HG03280 (cell line): Measurements from ENCODE around the gene RPS6KC1.
"Not testable (repeated sequence)": the region's sequence is repeated elsewhere in the genome, so short reads cannot be mapped to it uniquely, and the experiment has no call there.

Experiments used
- ATAC-seq: cut with Tn5 transposase; IDR thresholded peaks from one replicate; pipeline ENCODE4 v1.9.1; 2021; ENCODE audit warnings: mild to moderate bottlenecking, moderate library complexity; ENCODE audit not compliant: unreplicated experiment

The RPS6KC1 gene

GRCh38 chr1:213273546-213273945 lies 222.5 kb downstream of the RPS6KC1 start:
- ATAC-seq, result no peak

- no peak for ATAC-seq
Observed at GRCh38 chr1:213274140-213274539, 223.1 kb downstream of the RPS6KC1 start.

DNA sequence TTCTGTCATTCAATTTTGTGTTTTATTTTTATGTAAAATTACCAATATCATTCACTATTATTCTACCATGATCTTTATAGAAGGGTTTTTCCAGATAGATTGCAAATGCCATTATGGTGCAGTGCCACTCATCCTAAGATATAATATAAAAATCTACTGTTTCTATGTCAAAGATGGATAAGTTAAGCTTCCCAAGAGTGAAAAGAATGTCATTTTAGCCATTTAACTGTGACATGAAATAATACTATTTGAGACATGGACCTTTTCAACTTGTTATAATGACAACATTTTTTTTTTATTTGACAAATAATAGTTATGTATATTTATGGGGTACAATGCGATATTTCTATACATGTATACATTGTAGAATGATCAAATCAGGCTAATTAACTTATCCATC lies 224.3 kb downstream of the RPS6KC1 start:
- no peak for ATAC-seq

- no peak for ATAC-seq
Observed at GRCh38 chr1:213276236-213276635, 225.2 kb downstream of the RPS6KC1 start.

- ATAC-seq, result no peak
Observed at GRCh38 chr1:213277036-213277435, 226.0 kb downstream of the RPS6KC1 start.

DNA sequence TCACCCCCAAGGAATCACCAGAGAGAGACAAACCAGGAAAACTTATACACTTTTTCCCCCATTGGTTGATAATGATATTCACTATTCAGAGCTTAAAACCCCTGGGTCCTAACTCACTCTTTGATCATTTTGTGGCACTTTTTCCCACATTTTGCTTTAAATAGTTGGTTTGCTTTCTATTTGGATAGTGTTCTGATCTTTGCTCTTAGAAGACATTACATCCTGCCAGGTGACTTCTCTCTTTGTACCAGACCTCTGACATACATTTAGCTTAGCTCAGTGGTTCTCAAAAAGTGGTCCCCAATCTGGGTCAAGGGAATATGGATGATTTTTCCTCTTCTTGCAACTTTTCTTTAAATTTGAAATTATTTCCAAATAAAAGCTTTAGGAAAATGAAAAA lies 228.4 kb downstream of the RPS6KC1 start:
- no peak for ATAC-seq

DNA sequence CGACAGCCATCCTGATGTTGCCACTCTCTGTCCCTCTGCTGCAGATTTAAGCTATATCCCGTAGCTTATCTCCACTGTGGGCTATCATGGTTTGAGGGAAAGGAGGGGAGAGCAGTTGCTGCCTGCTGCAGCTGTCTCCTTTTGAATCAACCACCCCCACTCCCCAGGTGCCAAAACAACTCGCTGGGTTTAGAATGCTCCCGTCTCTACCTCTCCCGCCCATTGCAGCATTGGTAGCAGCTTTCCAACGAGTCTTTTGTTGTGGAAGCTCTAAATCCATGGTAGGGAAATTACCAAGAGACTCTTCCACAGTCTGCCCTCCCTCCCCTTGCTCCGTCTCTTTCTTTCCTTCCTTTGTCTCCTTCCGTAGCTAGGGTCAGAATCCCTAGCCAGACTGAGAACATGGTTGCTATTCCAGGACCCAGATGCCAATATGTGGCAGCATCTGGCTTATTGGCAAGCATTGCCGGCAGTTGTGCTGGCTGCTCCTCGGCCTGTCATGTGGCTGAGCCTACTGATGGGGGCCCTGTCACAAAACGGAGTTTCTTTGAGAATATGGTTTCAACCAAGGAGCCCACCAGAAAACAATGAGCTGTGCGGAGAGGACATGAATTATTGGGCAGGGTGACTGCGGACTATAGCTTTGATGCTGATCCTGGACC lies 230.7 kb downstream of the RPS6KC1 start:
- ATAC-seq, result no peak

DNA sequence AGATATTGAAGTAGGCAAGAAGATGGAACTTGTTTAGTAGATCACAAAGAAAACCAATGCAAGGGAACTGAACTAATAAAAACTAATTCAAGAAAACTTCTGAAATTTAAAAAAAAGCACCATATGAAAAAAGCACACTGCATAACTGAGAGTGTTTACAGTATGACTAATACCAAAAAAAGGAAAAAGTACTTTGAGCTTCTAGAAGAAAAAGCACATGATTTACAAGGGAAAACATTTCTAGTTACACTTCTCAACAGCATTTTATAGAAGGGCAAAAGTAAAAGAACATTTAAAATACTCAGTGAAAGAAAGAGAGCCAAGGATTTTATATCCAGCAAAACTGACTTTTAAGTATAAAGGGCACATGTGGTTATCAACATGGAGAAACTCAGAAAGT lies 233.6 kb downstream of the RPS6KC1 start:
- ATAC-seq, result no peak

GRCh38 chr1:213286235-213286634 lies 235.2 kb downstream of the RPS6KC1 start:
- no peak for ATAC-seq

GRCh38 chr1:213287987-213288386 lies 236.9 kb downstream of the RPS6KC1 start:
- no peak for ATAC-seq

DNA sequence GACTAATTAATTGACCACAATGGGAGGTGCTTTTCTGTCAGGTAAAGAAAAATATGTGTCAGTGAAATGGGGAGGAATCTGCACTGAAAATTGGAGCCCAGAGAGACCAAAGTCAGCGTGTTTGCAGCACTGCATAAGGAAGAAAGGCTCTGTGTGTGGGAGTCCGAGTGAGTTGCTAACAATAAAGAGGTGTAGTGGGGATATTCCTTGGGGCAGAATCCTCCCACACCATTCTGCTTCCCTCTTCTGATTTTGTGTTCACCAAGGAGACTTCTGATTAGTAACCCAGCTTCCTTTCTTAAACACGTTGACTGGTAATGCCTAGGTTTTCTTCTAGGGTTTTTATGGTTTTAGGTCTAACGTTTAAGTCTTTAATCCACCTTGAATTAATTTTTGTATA lies 240.5 kb downstream of the RPS6KC1 start:
- no peak for ATAC-seq

- no peak for ATAC-seq
Observed at GRCh38 chr1:213292614-213293013, 241.6 kb downstream of the RPS6KC1 start.

DNA sequence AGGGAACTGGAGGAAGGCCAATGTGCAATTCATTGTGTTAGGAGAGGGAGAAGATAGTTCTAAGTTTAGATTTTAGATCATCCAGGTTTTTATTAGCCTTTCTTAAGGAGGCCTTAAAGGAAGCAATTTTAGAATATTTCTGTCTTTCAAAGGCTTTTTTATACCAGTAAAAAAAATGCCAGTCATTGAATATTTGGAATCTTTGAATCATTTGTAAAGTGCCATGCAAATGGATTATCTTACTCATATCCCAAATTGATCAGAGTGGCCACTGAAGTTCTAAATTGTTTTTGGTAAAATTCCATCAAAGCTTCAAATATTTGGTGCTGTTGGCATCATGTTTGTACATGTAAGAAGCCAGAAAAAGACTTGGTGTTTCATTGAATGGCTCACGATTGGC lies 244.8 kb downstream of the RPS6KC1 start:
- no peak for ATAC-seq

DNA sequence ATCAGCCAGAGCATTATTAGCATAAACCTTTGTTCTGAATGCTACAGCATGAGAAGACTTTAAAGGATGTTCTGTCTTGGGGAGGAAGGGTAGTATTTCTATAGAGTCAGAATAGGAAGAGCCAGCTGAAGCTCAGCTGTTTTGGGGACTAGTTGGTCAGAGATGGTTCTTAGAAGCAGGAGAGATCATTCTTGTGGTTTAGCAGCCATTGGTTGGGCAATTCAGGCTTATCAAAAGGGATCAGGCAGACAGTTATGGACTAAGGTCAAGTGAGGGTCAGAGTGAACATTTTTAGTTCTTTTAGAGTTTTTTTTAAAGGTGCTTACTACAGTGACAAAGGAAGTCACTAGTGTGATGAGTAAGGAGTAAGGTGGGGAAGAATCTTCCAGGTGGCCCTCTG lies 245.5 kb downstream of the RPS6KC1 start:
- no peak for ATAC-seq

DNA sequence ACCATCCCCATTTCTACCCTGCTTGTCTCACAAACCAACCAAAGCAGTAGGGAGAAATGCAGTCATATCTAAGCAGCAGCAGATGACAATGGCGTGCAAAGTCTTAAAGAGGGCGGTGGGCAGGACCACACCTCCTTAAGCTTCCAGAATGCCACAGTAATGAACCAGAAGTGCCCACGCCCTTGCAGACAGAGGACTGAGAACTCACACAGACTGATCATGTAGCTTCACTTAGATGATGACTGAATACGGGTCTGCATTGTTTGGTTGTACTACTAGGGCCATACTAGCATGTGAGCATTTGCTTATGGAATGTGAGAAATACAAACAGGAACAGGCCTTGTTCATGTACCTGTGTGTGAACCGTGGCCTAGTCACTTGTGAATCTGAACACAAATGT lies 246.0 kb downstream of the RPS6KC1 start:
- no peak for ATAC-seq

- ATAC-seq, result no peak
Observed at GRCh38 chr1:213300433-213300832, 249.4 kb downstream of the RPS6KC1 start.

- ATAC-seq, result not testable (repeated sequence)
Observed at GRCh38 chr1:213301524-213301923, 250.5 kb downstream of the RPS6KC1 start.

GRCh38 chr1:213303286-213303685 lies 252.2 kb downstream of the RPS6KC1 start:
- no peak for ATAC-seq

GRCh38 chr1:213315571-213315970 lies 264.5 kb downstream of the RPS6KC1 start:
- ATAC-seq, result no peak

- not testable (repeated sequence) for ATAC-seq
Observed at GRCh38 chr1:213318458-213318857, 267.4 kb downstream of the RPS6KC1 start.

DNA sequence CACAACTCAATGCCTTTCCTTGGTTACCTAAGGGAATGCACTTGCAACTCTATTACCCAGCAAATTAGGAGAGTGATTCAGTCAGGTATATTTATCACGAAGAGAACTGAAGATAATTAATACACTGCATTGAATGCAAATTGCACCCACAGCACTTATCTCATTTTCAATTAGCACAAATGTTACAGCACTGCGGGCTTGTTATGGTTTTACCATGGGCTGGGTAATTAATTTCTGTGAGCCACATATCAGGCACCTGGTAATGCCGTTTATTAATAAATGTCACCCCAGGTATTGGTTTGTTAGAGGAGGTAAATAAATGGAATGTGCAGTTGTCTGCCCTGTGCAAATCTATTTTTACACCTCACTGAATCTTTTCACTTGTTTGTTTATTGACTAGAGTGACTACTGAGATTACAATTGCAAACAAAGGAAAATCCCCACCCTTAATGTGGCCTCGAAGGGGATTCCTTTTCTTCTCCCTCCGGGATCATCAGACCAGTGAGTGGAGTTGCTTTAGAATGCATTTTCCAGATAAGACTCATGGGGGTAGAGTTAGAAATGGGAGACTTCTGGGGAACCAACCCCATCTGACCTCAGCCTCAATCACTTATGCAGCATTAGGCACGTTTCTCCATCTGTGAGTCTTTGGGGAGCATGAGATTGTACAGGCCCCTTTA lies 269.3 kb downstream of the RPS6KC1 start:
- ATAC-seq, result no peak
